SK-N-SH (cell line): ENCODE measurements around the gene SPEG. TPM values are rescaled to one million over a fixed set of nuclear protein-coding genes. Genes with fewer than 3 reads are reported as not detected.

Source experiments
- CTCF ChIA-PET: fragments of 300-600, 350-600 bp; formaldehyde crosslinking; extraction: SDS; loops from one replicate; lab custom pipeline; 2021; lab: Yijun Ruan, JAX
- POLR2A ChIA-PET: fragments of 350-600 bp; sonication (Branson Sonifier 250); formaldehyde crosslinking; extraction: SDS; loops from one replicate; lab custom pipeline; 2020; ENCODE audit warnings: antibody characterized with exemption, inconsistent platforms; lab: Yijun Ruan, JAX
- DNase-seq: peaks from one replicate; pipeline ENCODE4 v3.0.0; 2012
- H2AFZ ChIP-seq: fragments of 200-600 bp; sonication (generic); 2 replicates; pipeline ENCODE4 v1.8.1; 2016; ENCODE audit warnings: antibody characterized with exemption, mild to moderate bottlenecking, low read depth
- H3F3A ChIP-seq: fragments of 200-600 bp; sonication (generic); replicated peaks from 2 replicates; pipeline ENCODE3; 2016; ENCODE audit warnings: antibody characterized with exemption, mild to moderate bottlenecking; ENCODE audit not compliant: insufficient read depth
- H3K27ac ChIP-seq, 2 experiments: fragments of 200-500 bp in 1 of 2; fragments of 200-600 bp in 1 of 2; sonication (Bioruptor generic) in 1 of 2; sonication (generic), shearing (Covaris generic) in 1 of 2; 2 replicates each; pipeline versions ENCODE4 v1.5.1 to v1.6.1; 2014 to 2016; ENCODE audit warnings: low read depth in 2 of 2, inconsistent platforms in 1 of 2, low read length in 1 of 2, mild to moderate bottlenecking in 1 of 2, mixed read lengths in 1 of 2
- H3K27me3 ChIP-seq: fragments of 200-600 bp; sonication (generic), shearing (Covaris generic); 2 replicates; pipeline ENCODE4 v1.6.1; 2016; ENCODE audit warnings: mixed run types; ENCODE audit not compliant: insufficient read depth
- H3K36me3 ChIP-seq, 2 experiments: fragments of 200-500 bp in 1 of 2; fragments of 200-600 bp in 1 of 2; sonication (Bioruptor generic) in 1 of 2; sonication (generic) in 1 of 2; replicated peaks in 1 of 2; 2 replicates each; pipeline versions ENCODE3 to v1.5.1; 2014 to 2016; ENCODE audit warnings: low read length in 1 of 2, mild to moderate bottlenecking in 1 of 2; ENCODE audit not compliant: insufficient read depth in 2 of 2, control insufficient read depth in 1 of 2
- H3K4me1 ChIP-seq, 2 experiments: fragments of 200-500 bp in 1 of 2; fragments of 200-600 bp in 1 of 2; sonication (Bioruptor generic) in 1 of 2; sonication (generic), shearing (Covaris generic) in 1 of 2; 2 replicates each; pipeline versions ENCODE4 v1.5.1 to v1.6.1; 2014 to 2016; ENCODE audit warnings: low read depth in 1 of 2, low read length in 1 of 2, mixed run types in 1 of 2; ENCODE audit not compliant: insufficient read depth in 2 of 2, control insufficient read depth in 1 of 2
- H3K4me2 ChIP-seq: fragments of 200-600 bp; sonication (generic), shearing (Covaris generic); 2 replicates; pipeline ENCODE4 v1.6.1; 2017; ENCODE audit warnings: mixed run types
- H3K4me3 ChIP-seq, 2 experiments: fragments of 200-500 bp in 1 of 2; fragments of 200-600 bp in 1 of 2; sonication (Bioruptor generic) in 1 of 2; sonication (generic), shearing (Covaris generic) in 1 of 2; 2 replicates each; pipeline versions ENCODE4 v1.5.1 to v1.8.1; 2014 to 2016; ENCODE audit warnings: low read depth in 2 of 2, inconsistent platforms in 1 of 2, low read length in 1 of 2, mild to moderate bottlenecking in 1 of 2, mixed read lengths in 1 of 2, moderate library complexity in 1 of 2
- H3K79me2 ChIP-seq: fragments of 200-600 bp; sonication (generic); 2 replicates; pipeline ENCODE4 v1.8.1; 2017; ENCODE audit warnings: mild to moderate bottlenecking; ENCODE audit not compliant: insufficient read depth
- H3K9ac ChIP-seq: fragments of 200-600 bp; sonication (generic); 2 replicates; pipeline ENCODE4 v1.6.1; 2017; ENCODE audit warnings: mixed run types
- H3K9me2 ChIP-seq: fragments of 200-600 bp; sonication (generic); 2 replicates; pipeline ENCODE4 v1.6.1; 2017; ENCODE audit warnings: mixed run types
- H3K9me3 ChIP-seq: fragments of 200-600 bp; sonication (generic); 2 replicates; pipeline ENCODE4 v1.6.1; 2017; ENCODE audit warnings: mixed run types, mild to moderate bottlenecking, moderate library complexity
- H4K20me1 ChIP-seq: fragments of 200-600 bp; sonication (generic); 2 replicates; pipeline ENCODE4 v1.6.1; 2017; ENCODE audit warnings: mild to moderate bottlenecking, mixed run types; ENCODE audit not compliant: insufficient read depth
- FOSL2 ChIP-seq: IDR thresholded peaks from 2 replicates; pipeline ENCODE4 v1.4.0; 2012; ENCODE audit warnings: low read depth, mild to moderate bottlenecking, moderate library complexity, borderline replicate concordance
- GABPA ChIP-seq: IDR thresholded peaks from 2 replicates; pipeline ENCODE4 v1.4.0; 2012; ENCODE audit warnings: low read depth, mild to moderate bottlenecking
- NFIC ChIP-seq: IDR thresholded peaks from 2 replicates; pipeline ENCODE4 v1.4.0; 2012; ENCODE audit warnings: borderline replicate concordance
- TEAD4 ChIP-seq: IDR thresholded peaks from 2 replicates; pipeline ENCODE4 v1.4.0; 2012; ENCODE audit warnings: mild to moderate bottlenecking, borderline replicate concordance; ENCODE audit not compliant: insufficient read depth
- YY1 ChIP-seq: IDR thresholded peaks from 2 replicates; pipeline ENCODE4 v1.4.0; 2012; ENCODE audit warnings: low read depth, mild to moderate bottlenecking
- WGBS: methylation state at CpG from one replicate; pipeline ENCODE4 v1.1.6; 2017; ENCODE audit warnings: low lambda C conversion rate; 5-methylcytosine and 5-hydroxymethylcytosine counted together
- polyA plus RNA-seq, 3 experiments: library from polyadenylated mRNA; depleted of rRNA; stranded (reverse); fragments of >200 nt; gene quantifications; 2 replicates each; pipeline ENCODE4 v1.2.3, GENCODE V29; 2012
- TF ChIP-seq, protein P1 (sequence below): fragments of 150-350 bp; IDR thresholded peaks from 2 replicates; pipeline ENCODE4 v1.6.1; 2017; ENCODE audit warnings: antibody characterized with exemption, low read length, low read depth, borderline replicate concordance

The SPEG gene
- polyA plus RNA-seq, 1 of the 3 experiments (the other 2 are of a cell fraction): 107 TPM

DNA sequence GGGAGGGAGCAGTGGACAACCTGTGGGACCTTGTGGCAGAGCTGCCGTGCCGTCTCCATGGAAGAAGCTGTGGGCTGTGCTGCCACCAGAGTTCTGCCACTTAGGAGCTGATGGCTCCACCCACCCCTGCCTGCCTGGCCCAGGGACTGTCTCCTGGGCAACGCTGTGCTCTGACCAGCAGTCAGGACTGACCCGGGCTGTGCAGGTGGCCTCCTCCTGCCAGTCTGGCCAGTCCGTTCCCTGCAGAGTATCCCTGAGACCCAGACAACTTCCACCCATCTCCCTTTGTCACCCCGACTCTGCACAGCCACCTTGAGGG, 92.4 kb downstream of the SPEG start:
- Histone ChIP-seq H2AFZ (no peak overlapping the region), H3K4me3 (no peak overlapping the region; a peak in 1 of 4 replicates), H3K79me2 (no peaks in the 10 kb centered on the region), H3K27me3 (no peaks in the 10 kb centered on the region; the same call in 1 of the 2 replicates), H3K4me2 (no peak overlapping the region), H3K4me1 (peaks cover 0 to 53% of the 10 kb centered on the region in 2 experiments; a peak in 2 of 4 replicates), H4K20me1 (no peaks in the 10 kb centered on the region), H3K9ac (no peak overlapping the region), H3K27ac (peak overlapping the region in 1 of 2 experiments; percentile 98; a peak in 2 of 4 replicates), H3K9me2 (no peaks in the 10 kb centered on the region), H3K9me3 (no peaks in the 10 kb centered on the region), H3F3A (no peaks in the 10 kb centered on the region), H3K36me3 (no peaks in the 10 kb centered on the region)
- 28% methylated on average over 4 of the region's 6 CpGs for WGBS
- POLR2A ChIA-PET: interaction anchor here (0.6 to 8.0 kb wide), 10 partner anchors 12 to 139 kb away, joined by 3 to 210 read pairs (median 7); partner anchors contain the start of genes ASIC4, DNPEP, GMPPA and INHA
- TF ChIP-seq FOSL2 (no peak), GABPA (no peak), YY1 (no peak), TEAD4 (no peak)
- peak; percentile 81 for DNase-seq
- CTCF ChIA-PET: interaction anchor here (1.1 to 62.1 kb wide), 10 partner anchors 14 to 137 kb away, joined by 3 to 2824 read pairs (median 44); partner anchors contain the start of genes ASIC4, CHPF, DNPEP and GMPPA

GRCh38 chr2:219527472-219527871, 92.8 kb downstream of the SPEG start:
- Histone ChIP-seq H3K9ac (no peak overlapping the region), H3K79me2 (no peaks in the 10 kb centered on the region), H3K4me2 (no peak overlapping the region), H3K4me1 (peaks cover 0 to 52% of the 10 kb centered on the region in 2 experiments; a peak in 2 of 4 replicates), H3K36me3 (no peaks in the 10 kb centered on the region), H2AFZ (no peak overlapping the region), H3K9me3 (no peaks in the 10 kb centered on the region), H3K27ac (peak overlapping the region in 1 of 2 experiments; percentile 98; a peak in 2 of 4 replicates), H3K4me3 (no peak overlapping the region; a peak in 1 of 4 replicates), H4K20me1 (no peaks in the 10 kb centered on the region), H3F3A (no peaks in the 10 kb centered on the region), H3K27me3 (no peaks in the 10 kb centered on the region; the same call in 1 of the 2 replicates), H3K9me2 (no peaks in the 10 kb centered on the region)
- CTCF ChIA-PET: interaction anchor here (1.1 to 62.1 kb wide), 10 partner anchors 13 to 137 kb away, joined by 3 to 2824 read pairs (median 44); partner anchors contain the start of genes ASIC4, CHPF, DNPEP and GMPPA
- DNase-seq: no peak
- TF ChIP-seq YY1: no peak
- TF ChIP-seq, protein P1, sequence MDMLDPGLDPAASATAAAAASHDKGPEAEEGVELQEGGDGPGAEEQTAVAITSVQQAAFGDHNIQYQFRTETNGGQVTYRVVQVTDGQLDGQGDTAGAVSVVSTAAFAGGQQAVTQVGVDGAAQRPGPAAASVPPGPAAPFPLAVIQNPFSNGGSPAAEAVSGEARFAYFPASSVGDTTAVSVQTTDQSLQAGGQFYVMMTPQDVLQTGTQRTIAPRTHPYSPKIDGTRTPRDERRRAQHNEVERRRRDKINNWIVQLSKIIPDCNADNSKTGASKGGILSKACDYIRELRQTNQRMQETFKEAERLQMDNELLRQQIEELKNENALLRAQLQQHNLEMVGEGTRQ: no peak
- no peak for TF ChIP-seq NFIC
- POLR2A ChIA-PET: interaction anchor here (0.6 to 8.0 kb wide), 10 partner anchors 11 to 139 kb away, joined by 3 to 210 read pairs (median 7); partner anchors contain the start of genes ASIC4, DNPEP, GMPPA and INHA
- WGBS: 53% methylated on average over 3 of the region's 5 CpGs
